K562 (cell line): Measurements from ENCODE around the gene PRR36. TPM values are rescaled to one million over a fixed set of nuclear protein-coding genes. Genes with fewer than 3 reads are reported as not detected.

Source experiments
- AFF4 ChIP-seq: sonication (generic); formaldehyde crosslinking; IDR thresholded peaks from 2 replicates; pipeline ENCODE4 v1.8.0; 2023; ENCODE audit warnings: mild to moderate bottlenecking, missing genetic modification reagents
- BHLHE40 ChIP-seq: IDR thresholded peaks from 2 replicates; pipeline ENCODE4 v1.6.1; 2011; ENCODE audit warnings: low read length, improper control_type of control experiment
- CBX5 ChIP-seq: IDR thresholded peaks from 2 replicates; pipeline ENCODE4 v1.6.1; 2014; ENCODE audit warnings: low read depth, borderline replicate concordance
- ETV1 ChIP-seq: fragments of 450-650 bp; conservative IDR thresholded peaks from 2 replicates; pipeline ENCODE4 v1.6.1; 2016; ENCODE audit warnings: missing genetic modification characterization, control low read depth, low read depth, missing compliant biosample characterization
- HNRNPLL ChIP-seq: fragments of 200-400 bp; formaldehyde crosslinking; IDR thresholded peaks from 2 replicates; pipeline ENCODE4 v1.6.1; 2017; ENCODE audit warnings: low read length, low read depth, mild to moderate bottlenecking; ENCODE audit not compliant: poor library complexity, severe bottlenecking
- KAT7 ChIP-seq: sonication (generic); formaldehyde crosslinking; IDR thresholded peaks from 2 replicates; pipeline ENCODE4 v1.8.0; 2022; ENCODE audit warnings: missing genetic modification reagents, mild to moderate bottlenecking, borderline replicate concordance
- PML ChIP-seq: IDR thresholded peaks from 2 replicates; pipeline ENCODE4 v1.6.1; 2012; ENCODE audit warnings: low read length, inconsistent platforms
- PTRF ChIP-seq: fragments of 450-650 bp; IDR thresholded peaks from 2 replicates; pipeline ENCODE4 v1.6.1; 2016; ENCODE audit warnings: mild to moderate bottlenecking, missing genetic modification characterization, missing compliant biosample characterization
- TEAD2 ChIP-seq: fragments of 450-650 bp; IDR thresholded peaks from 2 replicates; pipeline ENCODE4 v1.6.1; 2016; ENCODE audit warnings: missing genetic modification characterization, control low read depth, missing compliant biosample characterization
- XRCC5 ChIP-seq: fragments of 200-400 bp; formaldehyde crosslinking; IDR thresholded peaks from 2 replicates; pipeline ENCODE4 v1.6.1; 2017; ENCODE audit warnings: low read depth, mild to moderate bottlenecking, low read length
- ZSCAN32 ChIP-seq: fragments of 450-650 bp; formaldehyde crosslinking; IDR thresholded peaks from 2 replicates; pipeline ENCODE4 v1.4.0; 2020; ENCODE audit warnings: mild to moderate bottlenecking, moderate library complexity
- polyA plus RNA-seq, 8 experiments: library from polyadenylated mRNA; depleted of rRNA in 4 of 8; stranded (reverse) in 5 of 8; unstranded in 3 of 8; fragments of >200 nt; fragmentation: Nextera tagmentation in 2 of 8; fragmentation: Illumina TruSeq in 1 of 8; extraction: Ambion mirVana in 2 of 8; extraction: Trizol in 1 of 8; gene quantifications; 2 replicates each; pipeline versions ENCODE4 v1.2.1 to v1.2.3, GENCODE V29; 2011 to 2014; ENCODE audit warnings: inconsistent platforms in 1 of 8, missing spikeins in 1 of 8
- total RNA-seq, 7 experiments: library from RNA; depleted of rRNA in 6 of 7; stranded (reverse); fragments of >200 nt in 6 of 7; fragmentation: Illumina TruSeq in 2 of 7; extraction: Trizol in 2 of 7; gene quantifications; 2 replicates each; pipeline versions ENCODE4 v1.2.1 to v1.2.3, GENCODE V29; 2011 to 2021; ENCODE audit warnings: low replicate concordance in 1 of 7
- TF ChIP-seq, protein P1 (sequence below): fragments of 450-650 bp; IDR thresholded peaks from one replicate; pipeline ENCODE4 v1.6.1; 2018; ENCODE audit warnings: mild to moderate bottlenecking, moderate library complexity; ENCODE audit not compliant: partially characterized antibody

PRR36 gene
- total and polyA plus RNA-seq, 9 of the 15 experiments (the other 6 are each of a cell fraction or from before 2014, with no cell fraction given) = 0.05 to 0.42 (median 0.06) TPM; not detected in 6

DNA sequence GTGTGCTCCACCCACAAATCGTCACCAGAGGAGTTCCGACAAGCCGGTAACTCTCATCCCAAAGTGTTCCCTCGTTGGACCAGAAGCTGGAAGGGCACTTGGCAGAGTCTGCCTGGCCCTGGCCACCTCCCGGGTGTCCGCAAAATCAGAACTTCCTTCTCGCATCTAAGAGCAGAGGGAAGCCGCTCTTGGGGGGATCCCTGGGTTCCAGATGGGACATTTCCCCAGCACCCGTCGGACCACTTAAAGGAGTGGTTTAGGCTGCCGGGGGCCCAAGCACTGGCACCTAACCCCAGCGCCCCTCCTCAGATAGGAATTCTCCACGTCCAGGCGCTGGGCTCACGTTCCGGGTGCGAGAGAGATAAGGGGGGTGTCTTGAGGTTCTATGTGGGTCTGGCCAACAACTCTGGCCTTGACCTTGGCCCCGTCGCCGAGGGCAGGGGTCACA lies 28.6 kb upstream of the PRR36 start (continued):
- TF ChIP-seq XRCC5 = 0 out of 2 replicates have a peak, but pooled peaks have one; percentile 6
- TF ChIP-seq PTRF = no peak
- 0 out of 2 replicates have a peak, but pooled peaks have one; percentile 36 for TF ChIP-seq AFF4 (CRISPR knock-in tag)
- TF ChIP-seq KAT7 (CRISPR knock-in tag) = peak; percentile 92; the same call in 1 of the 2 replicates
- no peak for TF ChIP-seq ZSCAN32
- TF ChIP-seq PML = 0 out of 2 replicates have a peak, but pooled peaks have one; percentile 5
- TF ChIP-seq BHLHE40 = peak; percentile 20; the same call in 1 of the 2 replicates
- TF ChIP-seq CBX5 = no peak
- no peak for TF ChIP-seq ETV1 (tag)
- TF ChIP-seq, protein P1, sequence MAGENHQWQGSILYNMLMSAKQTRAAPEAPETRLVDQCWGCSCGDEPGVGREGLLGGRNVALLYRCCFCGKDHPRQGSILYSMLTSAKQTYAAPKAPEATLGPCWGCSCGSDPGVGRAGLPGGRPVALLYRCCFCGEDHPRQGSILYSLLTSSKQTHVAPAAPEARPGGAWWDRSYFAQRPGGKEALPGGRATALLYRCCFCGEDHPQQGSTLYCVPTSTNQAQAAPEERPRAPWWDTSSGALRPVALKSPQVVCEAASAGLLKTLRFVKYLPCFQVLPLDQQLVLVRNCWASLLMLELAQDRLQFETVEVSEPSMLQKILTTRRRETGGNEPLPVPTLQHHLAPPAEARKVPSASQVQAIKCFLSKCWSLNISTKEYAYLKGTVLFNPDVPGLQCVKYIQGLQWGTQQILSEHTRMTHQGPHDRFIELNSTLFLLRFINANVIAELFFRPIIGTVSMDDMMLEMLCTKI = no peak
- TF ChIP-seq HNRNPLL = no peak
- TF ChIP-seq TEAD2 (tag) = 0 out of 2 replicates have a peak, but pooled peaks have one; percentile 16
